Osteoblast (primary cell): ENCODE data around the gene MAPK8. TPM values are rescaled to one million over a fixed set of nuclear protein-coding genes. Genes with fewer than 3 reads are reported as not detected.

Experiments
- DNase-seq: peaks from one replicate; pipeline ENCODE4 v3.0.0; 2011; ENCODE audit warnings: low spot score, mixed read lengths; ENCODE audit not compliant: insufficient read length; ENCODE audit errors: missing footprints
- H2AFZ ChIP-seq: 2 replicates; pipeline ENCODE4 v1.6.0; 2011; ENCODE audit warnings: mild to moderate bottlenecking, low read length
- H3K27ac ChIP-seq: 2 replicates; pipeline ENCODE4 v1.5.1; 2011; ENCODE audit warnings: mild to moderate bottlenecking, low read depth, low read length, moderate library complexity
- H3K27me3 ChIP-seq: 2 replicates; pipeline ENCODE4 v1.6.0; 2012; ENCODE audit warnings: mild to moderate bottlenecking, control low read depth, inconsistent platforms, low read length, moderate library complexity; ENCODE audit not compliant: insufficient read depth
- H3K36me3 ChIP-seq: 2 replicates; pipeline ENCODE4 v1.5.1; 2011; ENCODE audit warnings: mild to moderate bottlenecking, low read length, control low read depth, moderate library complexity; ENCODE audit not compliant: insufficient read depth
- H3K4me1 ChIP-seq: 2 replicates; pipeline ENCODE4 v1.5.1; 2011; ENCODE audit warnings: mild to moderate bottlenecking, low read length, control low read depth, moderate library complexity; ENCODE audit not compliant: insufficient read depth
- H3K4me2 ChIP-seq: 2 replicates; pipeline ENCODE4 v1.6.0; 2011; ENCODE audit warnings: mild to moderate bottlenecking, low read length; ENCODE audit not compliant: insufficient read depth
- H3K4me3 ChIP-seq: fragments of 200-600 bp; sonication (generic); 3 replicates; pipeline ENCODE4 v1.5.1; 2012; ENCODE audit warnings: mild to moderate bottlenecking, low read length, inconsistent platforms; ENCODE audit not compliant: insufficient read depth
- H3K79me2 ChIP-seq: 2 replicates; pipeline ENCODE4 v1.6.0; 2012; ENCODE audit warnings: mild to moderate bottlenecking, low read length, control low read depth, inconsistent platforms; ENCODE audit not compliant: insufficient read depth
- H3K9me3 ChIP-seq: 2 replicates; pipeline ENCODE4 v1.5.1; 2011; ENCODE audit warnings: low read depth, low read length, control low read depth
- H4K20me1 ChIP-seq: 2 replicates; pipeline ENCODE4 v1.6.0; 2012; ENCODE audit warnings: mild to moderate bottlenecking, low read length, control low read depth; ENCODE audit not compliant: insufficient read depth
- CTCF ChIP-seq: IDR thresholded peaks from 2 replicates; pipeline ENCODE4 v1.5.1; 2011; ENCODE audit warnings: mild to moderate bottlenecking, low read depth, low read length, moderate library complexity; ENCODE audit errors: extremely low read depth
- total RNA-seq: library from RNA; depleted of rRNA; stranded (reverse); fragments of >200 nt; gene quantifications from 2 replicates; pipeline ENCODE4 v1.2.3, GENCODE V29; 2012

Gene MAPK8
- total RNA-seq, 1 donor: 55.7 TPM

DNA sequence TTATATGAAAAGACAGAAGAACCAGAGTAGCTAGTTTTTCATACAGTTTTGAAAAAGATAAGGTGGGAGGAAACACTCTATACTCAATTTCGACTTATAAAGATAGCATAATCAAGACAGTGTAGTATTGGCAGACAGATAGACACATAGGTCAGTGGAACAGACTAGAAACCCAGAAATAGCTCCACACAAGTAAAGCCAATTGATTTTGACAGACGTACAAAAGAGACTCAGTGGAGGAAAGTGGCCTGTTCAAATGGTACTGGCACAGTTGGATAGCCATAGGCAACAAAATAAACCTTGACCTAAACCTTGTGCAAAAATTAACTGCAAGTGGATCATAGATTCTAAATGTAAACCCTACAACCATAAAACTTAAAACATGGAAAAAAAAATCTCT, 46.8 kb downstream of the MAPK8 start:
- H3K36me3 ChIP-seq: no peaks in the 10 kb centered on the region

DNA sequence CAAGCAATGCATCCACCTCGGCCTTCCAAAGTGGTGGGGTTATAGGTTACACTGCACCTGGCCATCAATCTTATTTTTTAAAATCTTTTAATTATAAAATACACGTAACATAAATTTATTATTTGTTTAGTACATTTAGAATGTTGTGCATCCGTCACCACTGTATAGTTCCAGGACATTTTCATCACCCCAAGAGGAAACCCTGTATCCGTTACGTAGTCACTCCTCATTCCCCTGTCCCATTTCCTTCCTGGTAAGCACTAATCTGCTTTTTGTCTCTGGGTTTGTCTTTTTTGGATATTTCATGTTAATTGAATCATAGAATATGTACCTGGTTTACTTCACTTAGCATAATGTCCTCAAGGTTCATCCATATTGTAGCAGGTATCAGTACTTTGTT, 51.2 kb downstream of the MAPK8 start:
- H3K4me3 ChIP-seq: no peak overlapping the region
- H3K79me2 ChIP-seq: peaks cover 47% of the 10 kb centered on the region
- no peaks in the 10 kb centered on the region for H3K27me3 ChIP-seq
- H3K36me3 ChIP-seq: no peaks in the 10 kb centered on the region
- peaks cover 18% of the 10 kb centered on the region for H4K20me1 ChIP-seq
- no peak for DNase-seq
- TF ChIP-seq CTCF: no peak
- no peak overlapping the region for H2AFZ ChIP-seq
- H3K9me3 ChIP-seq: no peaks in the 10 kb centered on the region
- H3K27ac ChIP-seq: no peak overlapping the region
- H3K4me1 ChIP-seq: peaks cover 2% of the 10 kb centered on the region
- H3K4me2 ChIP-seq: no peak overlapping the region

More for the DNA sequence above, 46.8 kb downstream of the MAPK8 start:
- Histone ChIP-seq H4K20me1 (peaks cover 6% of the 10 kb centered on the region), H3K27ac (no peak overlapping the region), H3K4me3 (no peak overlapping the region), H3K79me2 (peaks cover 18% of the 10 kb centered on the region), H3K9me3 (no peaks in the 10 kb centered on the region), H3K27me3 (no peaks in the 10 kb centered on the region), H3K4me1 (no peaks in the 10 kb centered on the region), H3K4me2 (no peak overlapping the region), H2AFZ (no peak overlapping the region)
- no peak for DNase-seq
- no peak for TF ChIP-seq CTCF

DNA sequence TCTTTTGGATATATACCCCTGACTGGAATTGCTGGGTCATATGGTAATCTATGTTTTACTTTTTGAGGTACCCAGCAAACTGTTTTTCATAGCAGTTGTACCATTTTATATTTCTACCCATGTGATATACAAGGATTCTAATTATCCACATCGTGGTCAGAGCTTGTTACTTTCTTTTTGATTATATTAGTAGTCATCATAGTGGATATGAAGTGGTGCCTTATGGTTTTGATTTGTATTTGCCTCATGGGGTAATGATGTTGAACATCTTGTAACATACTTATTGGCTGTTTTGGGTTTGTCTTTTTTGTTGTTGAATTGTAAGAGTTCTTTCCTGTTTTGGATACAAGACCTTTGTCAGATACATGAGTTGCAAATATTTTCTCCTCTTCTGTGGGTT, 51.7 kb downstream of the MAPK8 start:
- no peaks in the 10 kb centered on the region for H3K36me3 ChIP-seq
- H3K79me2 ChIP-seq: peaks cover 51% of the 10 kb centered on the region
- no peak for DNase-seq
- H3K27ac ChIP-seq: no peak overlapping the region
- H2AFZ ChIP-seq: no peak overlapping the region
- no peak overlapping the region for H3K4me2 ChIP-seq
- peaks cover 2% of the 10 kb centered on the region for H3K4me1 ChIP-seq
- H4K20me1 ChIP-seq: peaks cover 18% of the 10 kb centered on the region
- H3K4me3 ChIP-seq: no peak overlapping the region
- TF ChIP-seq CTCF: no peak
- H3K9me3 ChIP-seq: no peaks in the 10 kb centered on the region
- no peaks in the 10 kb centered on the region for H3K27me3 ChIP-seq

DNA sequence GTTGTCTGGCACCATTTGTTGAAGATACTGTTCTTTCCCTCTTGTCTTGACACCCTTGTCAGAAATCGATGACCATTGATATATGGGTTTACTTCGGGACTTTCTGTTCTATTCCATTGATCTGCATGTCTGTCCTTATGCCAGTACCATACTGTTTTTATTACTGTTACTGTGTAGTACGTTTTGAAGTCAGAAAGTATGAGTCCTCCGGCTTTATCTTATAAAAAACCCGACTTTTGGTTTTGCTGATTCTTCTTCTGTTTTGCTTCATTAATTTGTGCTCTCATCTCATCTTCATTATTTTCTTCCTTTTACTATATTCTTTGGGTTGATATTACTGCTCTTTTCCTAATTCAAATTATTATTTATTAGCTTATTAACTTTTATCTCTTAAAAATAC, 52.4 kb downstream of the MAPK8 start:
- Histone ChIP-seq H3K9me3 (no peaks in the 10 kb centered on the region), H4K20me1 (peaks cover 18% of the 10 kb centered on the region), H3K4me3 (no peak overlapping the region), H3K36me3 (no peaks in the 10 kb centered on the region), H2AFZ (no peak overlapping the region), H3K27ac (no peak overlapping the region), H3K4me1 (peaks cover 6% of the 10 kb centered on the region), H3K79me2 (peaks cover 52% of the 10 kb centered on the region), H3K4me2 (no peak overlapping the region), H3K27me3 (no peaks in the 10 kb centered on the region)
- TF ChIP-seq CTCF: no peak
- DNase-seq: no peak
